Neuronal stem cell (in vitro differentiated cells): ENCODE measurements around the gene TIE1.

ENCODE experiments used
- DNase-seq: peaks from one replicate; pipeline ENCODE4 v3.0.0-alpha.2; 2013; ENCODE audit warnings: low spot score
- H2AFZ ChIP-seq: one replicate; pipeline ENCODE4 v1.6.1; 2013; ENCODE audit warnings: mild to moderate bottlenecking, low read length, inconsistent platforms
- H2AK5ac ChIP-seq: 2 replicates; pipeline ENCODE4 v1.6.1; 2013; ENCODE audit warnings: low read depth, mild to moderate bottlenecking, inconsistent platforms, low read length, moderate library complexity, mixed read lengths
- H2BK120ac ChIP-seq: 2 replicates; pipeline ENCODE4 v1.6.1; 2013; ENCODE audit warnings: low read depth, mild to moderate bottlenecking, inconsistent platforms, low read length, moderate library complexity, mixed read lengths
- H2BK12ac ChIP-seq: one replicate; pipeline ENCODE4 v1.6.1; 2013; ENCODE audit warnings: low read length, inconsistent platforms
- H2BK15ac ChIP-seq: 2 replicates; pipeline ENCODE4 v1.6.1; 2013; ENCODE audit warnings: mild to moderate bottlenecking, low read length, inconsistent platforms, mixed read lengths
- H2BK5ac ChIP-seq: one replicate; pipeline ENCODE4 v1.6.1; 2013; ENCODE audit warnings: inconsistent platforms, mild to moderate bottlenecking, low read length, moderate library complexity
- H3K14ac ChIP-seq: one replicate; pipeline ENCODE4 v1.6.1; 2013; ENCODE audit warnings: low read length, inconsistent platforms
- H3K18ac ChIP-seq: 2 replicates; pipeline ENCODE4 v1.6.1; 2013; ENCODE audit warnings: low read length, inconsistent platforms
- H3K23ac ChIP-seq: 2 replicates; pipeline ENCODE4 v1.6.1; 2013; ENCODE audit warnings: low read depth, mild to moderate bottlenecking, mixed read lengths, low read length, inconsistent platforms; ENCODE audit not compliant: poor library complexity
- H3K27ac ChIP-seq: replicated peaks from 3 replicates; pipeline ENCODE4 v1.5.1; 2013; ENCODE audit warnings: low read length, inconsistent platforms
- H3K27me3 ChIP-seq, 3 experiments: 2 replicates each; pipeline ENCODE4 v1.6.1; 2013; ENCODE audit warnings: low read length in 3 of 3, mild to moderate bottlenecking in 2 of 3, inconsistent platforms in 1 of 3, low read depth in 1 of 3, mixed read lengths in 1 of 3, moderate library complexity in 1 of 3; ENCODE audit not compliant: control insufficient read depth in 3 of 3, insufficient read depth in 3 of 3
- H3K36me3 ChIP-seq, 2 donors: replicated peaks in 1 of 2; 2 replicates each; pipeline ENCODE4 v1.6.1; 2013; ENCODE audit warnings: low read length in 2 of 2; ENCODE audit not compliant: control insufficient read depth in 2 of 2, insufficient read depth in 2 of 2
- H3K4ac ChIP-seq: 2 replicates; pipeline ENCODE4 v1.6.1; 2013; ENCODE audit warnings: inconsistent platforms, mild to moderate bottlenecking, low read length, moderate library complexity
- H3K4me1 ChIP-seq, 2 donors: 1 replicate in 1 of 2; 2 replicates in 1 of 2; pipeline ENCODE4 v1.6.1; 2013; ENCODE audit warnings: low read length in 2 of 2, low read depth in 1 of 2; ENCODE audit not compliant: control insufficient read depth in 2 of 2, insufficient read depth in 1 of 2
- H3K4me2 ChIP-seq: one replicate; pipeline ENCODE4 v1.6.1; 2013; ENCODE audit warnings: mild to moderate bottlenecking, low read length, inconsistent platforms; ENCODE audit not compliant: insufficient read depth, poor library complexity, severe bottlenecking
- H3K4me3 ChIP-seq, 2 donors: 2 replicates each; pipeline ENCODE4 v1.5.1; 2013; ENCODE audit warnings: low read length in 2 of 2, mild to moderate bottlenecking in 2 of 2, inconsistent platforms in 1 of 2, moderate library complexity in 1 of 2
- H3K79me1 ChIP-seq: one replicate; pipeline ENCODE4 v1.6.1; 2013; ENCODE audit warnings: low read depth, mild to moderate bottlenecking, inconsistent platforms, low read length, moderate library complexity
- H3K9ac ChIP-seq: one replicate; pipeline ENCODE4 v1.6.1; 2013; ENCODE audit warnings: mild to moderate bottlenecking, low read depth, low read length, inconsistent platforms; ENCODE audit not compliant: poor library complexity
- H3K9me3 ChIP-seq, 2 donors: replicated peaks in 1 of 2; 2 replicates each; pipeline versions ENCODE3 to v1.6.1; 2013; ENCODE audit warnings: low read length in 2 of 2, mild to moderate bottlenecking in 2 of 2, inconsistent platforms in 1 of 2, low read depth in 1 of 2, mixed read lengths in 1 of 2, moderate library complexity in 1 of 2; ENCODE audit not compliant: control insufficient read depth in 2 of 2, insufficient read depth in 1 of 2
- H4K8ac ChIP-seq: one replicate; pipeline ENCODE4 v1.6.1; 2013; ENCODE audit warnings: low read depth, mild to moderate bottlenecking, inconsistent platforms, low read length, moderate library complexity
- H4K91ac ChIP-seq: one replicate; pipeline ENCODE4 v1.6.1; 2013; ENCODE audit warnings: low read length, low read depth, mild to moderate bottlenecking, inconsistent platforms; ENCODE audit not compliant: poor library complexity
- WGBS, 2 donors: extraction: QIAGEN DNeasy Blood & Tissue Kit; methylation state at CpG; one replicate each; pipeline ENCODE4 v1.1.7; 2013; ENCODE audit warnings: missing lambda C conversion rate in 2 of 2, mixed read lengths in 1 of 2; ENCODE audit not compliant: insufficient read length in 2 of 2, insufficient replicate concordance in 1 of 2; ENCODE audit errors: extremely low coverage in 2 of 2; 5-methylcytosine and 5-hydroxymethylcytosine counted together

TIE1 gene

GRCh38 chr1:43339584-43340232 lies 38.9 kb downstream of the TIE1 start:
- H3K9ac ChIP-seq = no peak overlapping the region
- no peak overlapping the region for H2AK5ac ChIP-seq
- H3K9me3 ChIP-seq = no peaks in the 10 kb centered on the region
- peaks cover 0 to 2% of the 10 kb centered on the region in 2 donors for H3K4me1 ChIP-seq
- no peak overlapping the region for H4K91ac ChIP-seq
- H4K8ac ChIP-seq = no peak overlapping the region
- no peaks in the 10 kb centered on the region for H3K36me3 ChIP-seq
- H3K79me1 ChIP-seq = no peaks in the 10 kb centered on the region
- H3K4me2 ChIP-seq = no peak overlapping the region
- no peak overlapping the region for H3K14ac ChIP-seq
- H2BK12ac ChIP-seq = no peak overlapping the region
- no peak for DNase-seq
- H2AFZ ChIP-seq = no peak overlapping the region
- H3K4ac ChIP-seq = no peak overlapping the region
- no peak overlapping the region for H2BK120ac ChIP-seq
- H3K23ac ChIP-seq = no peak overlapping the region
- no peak overlapping the region for H2BK5ac ChIP-seq
- H2BK15ac ChIP-seq = no peak overlapping the region
- WGBS, 2 donors = no CpG with 5 or more reads among the region's 6 CpGs
- H3K27me3 ChIP-seq = peaks cover 0 to 28% (median 0%) of the 10 kb centered on the region in 3 experiments
- no peak overlapping the region for H3K27ac ChIP-seq
- H3K18ac ChIP-seq = no peak overlapping the region
- no peak overlapping the region for H3K4me3 ChIP-seq

DNA sequence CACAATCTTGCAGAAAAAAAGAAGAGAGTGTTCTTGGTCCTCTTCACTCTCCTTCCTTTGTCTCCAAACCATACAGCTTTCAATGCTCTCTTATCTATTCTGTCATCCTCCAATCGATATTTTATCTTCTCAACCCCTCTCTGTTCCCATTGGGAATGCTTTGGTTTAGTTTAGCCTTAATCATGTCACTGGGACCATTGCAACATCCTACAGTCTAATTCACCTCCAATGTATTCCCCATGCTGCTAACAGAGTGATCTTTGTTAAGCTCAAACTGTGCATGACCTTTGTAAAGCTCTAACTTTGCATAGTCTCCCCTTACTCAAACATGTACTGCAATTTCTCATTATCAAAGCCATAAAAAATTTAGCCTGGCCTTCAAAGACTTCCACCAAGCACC lies 39.8 kb downstream of the TIE1 start:
- H3K18ac ChIP-seq = no peak overlapping the region
- no peaks in the 10 kb centered on the region for H3K79me1 ChIP-seq
- WGBS, 2 donors = 100% methylated on average over 1 of the region's 1 CpG; no CpG with 5 or more reads in 1 of the 2 donors
- peaks cover 0 to 33% (median 0%) of the 10 kb centered on the region in 3 experiments for H3K27me3 ChIP-seq
- H2BK12ac ChIP-seq = no peak overlapping the region
- no peak overlapping the region for H3K27ac ChIP-seq
- no peak overlapping the region for H3K4me3 ChIP-seq
- no peak overlapping the region for H2BK5ac ChIP-seq
- no peak overlapping the region for H2AK5ac ChIP-seq
- no peak overlapping the region for H2AFZ ChIP-seq
- H3K14ac ChIP-seq = no peak overlapping the region
- no peak overlapping the region for H3K23ac ChIP-seq
- H3K4me2 ChIP-seq = no peak overlapping the region
- no peak overlapping the region for H2BK15ac ChIP-seq
- H3K9ac ChIP-seq = no peak overlapping the region
- H3K4ac ChIP-seq = no peak overlapping the region
- H3K36me3 ChIP-seq = no peaks in the 10 kb centered on the region
- H4K91ac ChIP-seq = no peak overlapping the region
- DNase-seq = no peak
- peaks cover 0 to 2% of the 10 kb centered on the region in 2 donors for H3K4me1 ChIP-seq
- H3K9me3 ChIP-seq = no peaks in the 10 kb centered on the region
- H2BK120ac ChIP-seq = no peak overlapping the region
- no peak overlapping the region for H4K8ac ChIP-seq

GRCh38 chr1:43344267-43344850 lies 43.6 kb downstream of the TIE1 start:
- Histone ChIP-seq H2BK12ac (no peak overlapping the region), H3K27ac (no peak overlapping the region), H3K18ac (no peak overlapping the region), H2BK5ac (no peak overlapping the region), H3K4me1 (peaks cover 3 to 9% of the 10 kb centered on the region in 2 donors), H3K9me3 (no peaks in the 10 kb centered on the region), H2AFZ (no peak overlapping the region), H2AK5ac (no peak overlapping the region), H3K4ac (no peak overlapping the region), H2BK15ac (no peak overlapping the region), H3K4me2 (no peak overlapping the region), H3K79me1 (no peaks in the 10 kb centered on the region), H3K27me3 (peaks cover 0 to 57% (median 0%) of the 10 kb centered on the region in 3 experiments), H4K8ac (no peak overlapping the region), H3K14ac (no peak overlapping the region), H3K23ac (no peak overlapping the region), H2BK120ac (no peak overlapping the region), H4K91ac (no peak overlapping the region), H3K9ac (no peak overlapping the region), H3K4me3 (no peak overlapping the region), H3K36me3 (no peaks in the 10 kb centered on the region)
- no peak for DNase-seq
- no CpG with 5 or more reads among the region's 4 CpGs for WGBS, 2 donors

DNA sequence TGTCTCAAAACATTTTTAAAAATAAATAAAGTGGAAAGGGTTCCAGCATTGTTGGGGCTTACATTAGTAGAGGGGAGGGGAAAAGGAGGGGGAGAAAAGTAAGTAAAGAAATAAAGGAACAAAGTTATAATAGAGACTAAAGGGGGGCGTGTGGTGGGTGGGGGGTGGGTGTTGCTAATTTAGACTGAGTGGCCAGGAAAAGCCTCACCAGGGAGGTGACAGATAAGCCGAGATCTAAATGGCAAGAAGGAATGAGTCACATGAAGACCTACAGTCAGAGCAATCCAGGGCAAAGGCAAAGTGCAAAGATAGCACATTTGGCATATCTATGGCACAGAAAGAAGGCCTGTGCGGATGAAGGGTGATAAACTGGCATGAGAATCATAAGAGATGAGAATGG lies 44.3 kb downstream of the TIE1 start:
- H3K27ac ChIP-seq = no peak overlapping the region
- H2BK12ac ChIP-seq = no peak overlapping the region
- H2BK120ac ChIP-seq = no peak overlapping the region

More for the DNA sequence above, 44.3 kb downstream of the TIE1 start:
- no peak overlapping the region for H4K8ac ChIP-seq
- no peak overlapping the region for H3K9ac ChIP-seq
- H3K4me2 ChIP-seq = no peak overlapping the region
- no peak overlapping the region for H2BK5ac ChIP-seq
- no peak overlapping the region for H3K4ac ChIP-seq
- no peak overlapping the region for H2AK5ac ChIP-seq
- no peak overlapping the region for H3K18ac ChIP-seq
- no peak overlapping the region for H4K91ac ChIP-seq
- H3K79me1 ChIP-seq = no peaks in the 10 kb centered on the region
- no peaks in the 10 kb centered on the region for H3K9me3 ChIP-seq
- no peak overlapping the region for H3K14ac ChIP-seq
- H3K23ac ChIP-seq = no peak overlapping the region
- H3K27me3 ChIP-seq = peaks cover 0 to 62% (median 0%) of the 10 kb centered on the region in 3 experiments
- no CpG with 5 or more reads among the region's 3 CpGs for WGBS, 2 donors
- no peak overlapping the region for H3K4me3 ChIP-seq
- no peak overlapping the region for H2AFZ ChIP-seq
- H3K4me1 ChIP-seq = peaks cover 9 to 13% of the 10 kb centered on the region in 2 donors
- H3K36me3 ChIP-seq = no peaks in the 10 kb centered on the region
- H2BK15ac ChIP-seq = no peak overlapping the region
- no peak for DNase-seq
